ENCODE results near the gene CDC14A. TPM values are rescaled to one million over a fixed set of nuclear protein-coding genes. Genes with fewer than 3 reads are reported as not detected.
"Not testable (repeated sequence)": the region's sequence is repeated elsewhere in the genome, so short reads cannot be mapped to it uniquely, and the experiment has no call there.

CDC14A gene
- total RNA-seq, 1 experiment from 2014 or later: 6.8 TPM

DNA sequence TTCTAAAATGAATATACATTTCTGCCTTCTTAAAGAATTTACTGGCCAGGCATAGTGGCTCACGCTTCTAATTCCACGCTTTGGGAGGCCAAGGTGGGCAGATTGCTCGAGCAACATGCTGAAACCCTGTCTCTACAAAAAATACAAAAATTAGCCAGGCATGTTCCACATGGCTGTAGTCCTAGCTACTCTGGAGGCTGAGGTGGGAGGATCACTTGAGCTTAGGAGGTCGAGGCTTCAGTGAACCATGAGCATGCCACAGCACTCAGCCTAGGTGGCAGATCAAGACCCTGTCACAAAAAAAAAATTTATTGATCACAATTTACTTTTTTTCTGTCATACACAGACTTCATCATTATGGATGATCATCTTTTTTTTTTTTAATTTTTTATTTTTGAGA lies 11.5 kb downstream of the CDC14A start:
- DNase-seq (ENCODE audit: low spot score): no peak
- Histone ChIP-seq H3K9me3 (ENCODE audit: low read depth, low read length, poor library complexity, severe bottlenecking) (no peaks in the 10 kb centered on the region), H3K4me1 (ENCODE audit: insufficient read depth, low read length, poor library complexity, severe bottlenecking) (peaks cover 24% of the 10 kb centered on the region), H3K4me3 (ENCODE audit: low read depth, low read length, poor library complexity, severe bottlenecking) (no peak overlapping the region), H3K27ac (ENCODE audit: low read depth, low read length, poor library complexity, severe bottlenecking) (no peak overlapping the region), H3K36me3 (ENCODE audit: insufficient read depth, low read length, poor library complexity, severe bottlenecking) (no peaks in the 10 kb centered on the region), H3K27me3 (replicated peaks; ENCODE audit: insufficient read depth, low read depth, low read length, poor library complexity) (no peaks in the 10 kb centered on the region)
- ChIA-PET POLR2A (ENCODE audit: low non-redundant PET) (no interaction called here), CTCF (no interaction called here)
- TF ChIP-seq CTCF (conservative IDR thresholded peaks at IDR 0.05; ENCODE audit: low read depth, low read length): no peak
- TF ChIP-seq EZH2 (IDR thresholded peaks at IDR 0.05; ENCODE audit: borderline replicate concordance, low read depth, low read length, poor library complexity, severe bottlenecking): no peak
- intact Hi-C loops (cut with micrococcal nuclease; ENCODE audit: unreplicated experiment): no loop called here
- BruUV-seq (replicated peaks): no TSS peak

DNA sequence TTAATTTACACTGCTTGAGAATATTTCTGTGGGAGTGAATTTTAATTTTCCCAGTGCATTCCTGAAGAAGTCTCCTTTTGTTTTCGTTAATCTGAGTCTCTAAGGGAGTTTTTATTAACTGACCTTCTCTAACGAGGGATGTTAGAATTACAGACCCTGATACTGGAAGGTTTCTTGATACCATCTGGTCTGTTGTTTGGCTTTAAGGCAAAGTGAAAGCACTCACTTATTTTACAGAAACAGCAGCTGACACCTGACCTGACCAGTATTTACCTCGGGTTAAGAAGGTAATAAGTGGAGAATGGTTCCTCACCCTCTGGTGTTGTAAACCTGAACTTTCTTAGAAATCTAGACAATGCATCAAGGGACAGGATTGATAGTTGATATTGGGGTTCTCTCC lies 12.4 kb downstream of the CDC14A start:
- Histone ChIP-seq H3K4me3 (ENCODE audit: low read depth, low read length, poor library complexity, severe bottlenecking) (no peak overlapping the region), H3K9me3 (ENCODE audit: low read depth, low read length, poor library complexity, severe bottlenecking) (no peaks in the 10 kb centered on the region), H3K36me3 (ENCODE audit: insufficient read depth, low read length, poor library complexity, severe bottlenecking) (no peaks in the 10 kb centered on the region), H3K27me3 (replicated peaks; ENCODE audit: insufficient read depth, low read depth, low read length, poor library complexity) (no peaks in the 10 kb centered on the region), H3K4me1 (ENCODE audit: insufficient read depth, low read length, poor library complexity, severe bottlenecking) (peaks cover 24% of the 10 kb centered on the region), H3K27ac (ENCODE audit: low read depth, low read length, poor library complexity, severe bottlenecking) (no peak overlapping the region)
- no TSS peak for BruUV-seq (replicated peaks)
- no peak for DNase-seq (ENCODE audit: low spot score)
- TF ChIP-seq CTCF (conservative IDR thresholded peaks at IDR 0.05; ENCODE audit: low read depth, low read length): no peak
- TF ChIP-seq EZH2 (IDR thresholded peaks at IDR 0.05; ENCODE audit: borderline replicate concordance, low read depth, low read length, poor library complexity, severe bottlenecking): no peak
- CTCF ChIA-PET: no interaction called here
- intact Hi-C loops (cut with micrococcal nuclease; ENCODE audit: unreplicated experiment): no loop called here
- POLR2A ChIA-PET (ENCODE audit: low non-redundant PET): no interaction called here

- H3K27me3 ChIP-seq (replicated peaks; ENCODE audit: insufficient read depth, low read depth, low read length, poor library complexity): no peaks in the 10 kb centered on the region
- DNase-seq (ENCODE audit: low spot score): no peak
- H3K9me3 ChIP-seq (ENCODE audit: low read depth, low read length, poor library complexity, severe bottlenecking): no peaks in the 10 kb centered on the region
- intact Hi-C loops (cut with micrococcal nuclease; ENCODE audit: unreplicated experiment): no loop called here
- ChIA-PET POLR2A (ENCODE audit: low non-redundant PET) (no interaction called here), CTCF (no interaction called here)
- peaks cover 15% of the 10 kb centered on the region for H3K4me1 ChIP-seq (ENCODE audit: insufficient read depth, low read length, poor library complexity, severe bottlenecking)
- H3K27ac ChIP-seq (ENCODE audit: low read depth, low read length, poor library complexity, severe bottlenecking): no peak overlapping the region
- TF ChIP-seq CTCF (conservative IDR thresholded peaks at IDR 0.05; ENCODE audit: low read depth, low read length) (no peak), EZH2 (IDR thresholded peaks at IDR 0.05; ENCODE audit: borderline replicate concordance, low read depth, low read length, poor library complexity, severe bottlenecking) (no peak)
- no peaks in the 10 kb centered on the region for H3K36me3 ChIP-seq (ENCODE audit: insufficient read depth, low read length, poor library complexity, severe bottlenecking)
- H3K4me3 ChIP-seq (ENCODE audit: low read depth, low read length, poor library complexity, severe bottlenecking): no peak overlapping the region
- no TSS peak for BruUV-seq (replicated peaks)
Measured at GRCh38 chr1:100366209-100366525, 13.9 kb downstream of the CDC14A start.

GRCh38 chr1:100369339-100369738 lies 17.0 kb downstream of the CDC14A start:
- CTCF ChIA-PET; BruUV-seq (replicated peaks); H3K4me3 ChIP-seq (ENCODE audit: low read depth, low read length, poor library complexity, severe bottlenecking); POLR2A ChIA-PET (ENCODE audit: low non-redundant PET); H3K27me3 ChIP-seq (replicated peaks; ENCODE audit: insufficient read depth, low read depth, low read length, poor library complexity); H3K4me1 ChIP-seq (ENCODE audit: insufficient read depth, low read length, poor library complexity, severe bottlenecking); DNase-seq (ENCODE audit: low spot score); intact Hi-C loops (cut with micrococcal nuclease; ENCODE audit: unreplicated experiment); H3K27ac ChIP-seq (ENCODE audit: low read depth, low read length, poor library complexity, severe bottlenecking); H3K36me3 ChIP-seq (ENCODE audit: insufficient read depth, low read length, poor library complexity, severe bottlenecking); H3K9me3 ChIP-seq (ENCODE audit: low read depth, low read length, poor library complexity, severe bottlenecking): not testable (repeated sequence)

DNA sequence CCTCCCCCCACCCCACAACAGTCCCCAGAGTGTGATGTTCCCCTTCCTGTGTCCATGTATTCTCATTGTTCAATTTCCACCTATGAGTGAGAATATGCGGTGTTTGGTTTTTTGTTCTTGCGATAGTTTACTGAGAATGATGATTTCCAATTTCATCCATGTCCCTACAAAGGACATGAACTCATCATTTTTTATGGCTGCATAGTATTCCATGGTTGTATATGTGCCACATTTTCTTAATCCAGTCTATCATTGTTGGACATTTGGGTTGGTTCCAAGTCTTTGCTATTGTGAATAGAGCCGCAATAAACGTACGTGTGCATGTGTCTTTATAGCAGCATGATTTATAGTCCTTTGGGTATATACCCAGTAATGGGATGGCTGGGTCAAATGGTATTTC lies 21.6 kb downstream of the CDC14A start:
- CTCF ChIA-PET; H3K9me3 ChIP-seq (ENCODE audit: low read depth, low read length, poor library complexity, severe bottlenecking); POLR2A ChIA-PET (ENCODE audit: low non-redundant PET): not testable (repeated sequence)

DNA sequence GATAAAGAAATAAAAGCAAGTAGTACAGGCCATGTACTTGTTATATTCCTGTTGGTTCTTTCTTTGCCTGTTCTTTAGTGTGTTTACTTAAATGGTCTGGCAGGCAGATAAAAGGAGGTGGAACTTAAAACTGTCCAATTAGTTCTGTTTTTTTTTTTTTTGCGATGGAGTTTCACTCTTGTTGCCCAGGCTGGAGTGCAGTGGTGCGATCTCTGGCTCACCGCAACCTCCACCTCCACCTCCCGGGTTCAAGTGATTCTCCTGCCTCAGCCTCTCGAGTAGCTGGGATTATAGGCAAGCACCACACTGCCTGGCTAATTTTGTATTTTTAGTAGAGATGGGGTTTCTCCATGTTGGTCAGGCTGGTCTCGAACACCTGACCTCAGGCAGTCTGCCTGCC lies 24.6 kb downstream of the CDC14A start:
- BruUV-seq (replicated peaks); H3K9me3 ChIP-seq (ENCODE audit: low read depth, low read length, poor library complexity, severe bottlenecking); DNase-seq (ENCODE audit: low spot score); POLR2A ChIA-PET (ENCODE audit: low non-redundant PET); H3K27me3 ChIP-seq (replicated peaks; ENCODE audit: insufficient read depth, low read depth, low read length, poor library complexity); intact Hi-C loops (cut with micrococcal nuclease; ENCODE audit: unreplicated experiment); H3K36me3 ChIP-seq (ENCODE audit: insufficient read depth, low read length, poor library complexity, severe bottlenecking); CTCF ChIA-PET; H3K4me1 ChIP-seq (ENCODE audit: insufficient read depth, low read length, poor library complexity, severe bottlenecking); H3K4me3 ChIP-seq (ENCODE audit: low read depth, low read length, poor library complexity, severe bottlenecking); H3K27ac ChIP-seq (ENCODE audit: low read depth, low read length, poor library complexity, severe bottlenecking): not testable (repeated sequence)

More for the DNA sequence above, 21.6 kb downstream of the CDC14A start:
- DNase-seq (ENCODE audit: low spot score); H3K4me1 ChIP-seq (ENCODE audit: insufficient read depth, low read length, poor library complexity, severe bottlenecking); H3K27ac ChIP-seq (ENCODE audit: low read depth, low read length, poor library complexity, severe bottlenecking); H3K27me3 ChIP-seq (replicated peaks; ENCODE audit: insufficient read depth, low read depth, low read length, poor library complexity); intact Hi-C loops (cut with micrococcal nuclease; ENCODE audit: unreplicated experiment); BruUV-seq (replicated peaks); H3K36me3 ChIP-seq (ENCODE audit: insufficient read depth, low read length, poor library complexity, severe bottlenecking); H3K4me3 ChIP-seq (ENCODE audit: low read depth, low read length, poor library complexity, severe bottlenecking): not testable (repeated sequence)
